ENCODE data around the gene CAVIN2.
"Not testable (repeated sequence)": the region's sequence is repeated elsewhere in the genome, so short reads cannot be mapped to it uniquely, and the experiment has no call there.

The CAVIN2 gene

DNA sequence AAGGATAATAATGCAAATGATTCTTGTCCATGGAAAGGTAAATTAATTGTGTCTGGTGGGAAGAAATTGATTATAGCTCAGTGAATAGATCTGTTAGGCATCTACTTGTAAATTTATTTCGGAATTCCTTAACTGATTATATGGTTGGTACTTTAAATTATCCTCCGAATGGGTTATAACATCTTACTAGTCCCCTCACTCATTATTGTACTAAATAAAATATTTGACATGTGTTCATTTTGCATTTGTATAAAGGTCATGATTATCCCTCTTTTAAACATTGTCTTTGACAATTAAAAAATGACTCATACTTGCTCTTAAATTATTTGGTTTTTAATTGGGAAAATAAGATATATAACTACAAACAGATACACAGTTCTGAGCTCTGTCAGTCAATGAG lies 47.4 kb downstream of the CAVIN2 start:
- no peaks in the 10 kb centered on the region for H3K36me3 ChIP-seq (ENCODE audit: control insufficient read depth in 2 of 2, insufficient read depth in 2 of 2, low read length in 2 of 2)
- no peaks in the 10 kb centered on the region for H3K27me3 ChIP-seq (ENCODE audit: control insufficient read depth in 1 of 2, insufficient read depth in 2 of 2, low read length in 2 of 2)
- H3K4me1 ChIP-seq (ENCODE audit: control insufficient read depth, insufficient read depth, low read length) = no peaks in the 10 kb centered on the region
- no peak overlapping the region for H3K9ac ChIP-seq (ENCODE audit: low read length in 2 of 2)
- no peak overlapping the region for H3K27ac ChIP-seq (ENCODE audit: low read length)
- no peaks in the 10 kb centered on the region for H3K9me3 ChIP-seq (ENCODE audit: control insufficient read depth in 2 of 2, low read length in 2 of 2)
- no peak overlapping the region for H3K4me3 ChIP-seq (ENCODE audit: low read length in 2 of 2)

GRCh38 chr2:191797942-191798876 lies 48.7 kb downstream of the CAVIN2 start:
- Histone ChIP-seq H3K4me3 (ENCODE audit: low read length in 2 of 2) (no peak overlapping the region), H3K27me3 (ENCODE audit: control insufficient read depth in 1 of 2, insufficient read depth in 2 of 2, low read length in 2 of 2) (no peaks in the 10 kb centered on the region), H3K9me3 (ENCODE audit: control insufficient read depth in 2 of 2, low read length in 2 of 2) (no peaks in the 10 kb centered on the region), H3K36me3 (ENCODE audit: control insufficient read depth in 2 of 2, insufficient read depth in 2 of 2, low read length in 2 of 2) (no peaks in the 10 kb centered on the region), H3K4me1 (ENCODE audit: control insufficient read depth, insufficient read depth, low read length) (no peaks in the 10 kb centered on the region), H3K9ac (ENCODE audit: low read length in 2 of 2) (no peak overlapping the region), H3K27ac (ENCODE audit: low read length) (no peak overlapping the region)

GRCh38 chr2:191797500-191797899 lies 49.4 kb downstream of the CAVIN2 start:
- Histone ChIP-seq H3K36me3 (ENCODE audit: control insufficient read depth in 2 of 2, insufficient read depth in 2 of 2, low read length in 2 of 2) (no peaks in the 10 kb centered on the region), H3K27me3 (ENCODE audit: control insufficient read depth in 1 of 2, insufficient read depth in 2 of 2, low read length in 2 of 2) (no peaks in the 10 kb centered on the region), H3K9me3 (ENCODE audit: control insufficient read depth in 2 of 2, low read length in 2 of 2) (no peaks in the 10 kb centered on the region), H3K27ac (ENCODE audit: low read length) (no peak overlapping the region), H3K9ac (ENCODE audit: low read length in 2 of 2) (no peak overlapping the region), H3K4me1 (ENCODE audit: control insufficient read depth, insufficient read depth, low read length) (no peaks in the 10 kb centered on the region), H3K4me3 (ENCODE audit: low read length in 2 of 2) (no peak overlapping the region)

GRCh38 chr2:191795715-191796114 lies 51.2 kb downstream of the CAVIN2 start:
- Histone ChIP-seq H3K4me1 (ENCODE audit: control insufficient read depth, insufficient read depth, low read length) (no peaks in the 10 kb centered on the region), H3K27me3 (ENCODE audit: control insufficient read depth in 1 of 2, insufficient read depth in 2 of 2, low read length in 2 of 2) (no peaks in the 10 kb centered on the region), H3K36me3 (ENCODE audit: control insufficient read depth in 2 of 2, insufficient read depth in 2 of 2, low read length in 2 of 2) (no peaks in the 10 kb centered on the region), H3K9me3 (ENCODE audit: control insufficient read depth in 2 of 2, low read length in 2 of 2) (no peaks in the 10 kb centered on the region), H3K27ac (ENCODE audit: low read length) (no peak overlapping the region), H3K4me3 (ENCODE audit: low read length in 2 of 2) (no peak overlapping the region), H3K9ac (ENCODE audit: low read length in 2 of 2) (no peak overlapping the region)

GRCh38 chr2:191791953-191792560 lies 54.8 kb downstream of the CAVIN2 start:
- no peaks in the 10 kb centered on the region for H3K27me3 ChIP-seq (ENCODE audit: control insufficient read depth in 1 of 2, insufficient read depth in 2 of 2, low read length in 2 of 2)
- H3K4me1 ChIP-seq (ENCODE audit: control insufficient read depth, insufficient read depth, low read length) = no peaks in the 10 kb centered on the region
- no peaks in the 10 kb centered on the region for H3K36me3 ChIP-seq (ENCODE audit: control insufficient read depth in 2 of 2, insufficient read depth in 2 of 2, low read length in 2 of 2)
- H3K9me3 ChIP-seq (ENCODE audit: control insufficient read depth in 2 of 2, low read length in 2 of 2) = no peaks in the 10 kb centered on the region
- no peak overlapping the region for H3K4me3 ChIP-seq (ENCODE audit: low read length in 2 of 2)
- H3K9ac ChIP-seq (ENCODE audit: low read length in 2 of 2) = no peak overlapping the region
- no peak overlapping the region for H3K27ac ChIP-seq (ENCODE audit: low read length)

DNA sequence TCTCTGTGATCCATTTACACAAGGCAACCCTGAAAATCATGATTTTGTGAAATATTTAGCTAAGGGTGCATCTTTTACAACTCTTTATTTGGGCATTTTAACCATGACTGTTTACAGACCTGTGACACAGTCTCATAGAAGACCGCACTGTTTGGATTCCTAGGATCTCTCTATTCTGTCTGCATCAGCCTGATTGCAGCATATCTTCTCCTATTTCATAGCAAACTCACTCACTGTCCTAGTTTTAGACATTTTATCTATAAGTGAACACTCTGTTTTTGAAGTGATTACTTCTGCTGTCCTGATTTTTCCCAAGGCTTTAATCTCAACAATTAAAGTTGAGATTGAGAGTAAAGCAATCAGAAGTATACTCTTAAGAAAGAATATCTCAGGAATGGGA lies 56.2 kb downstream of the CAVIN2 start:
- Histone ChIP-seq H3K4me1 (ENCODE audit: control insufficient read depth, insufficient read depth, low read length) (no peaks in the 10 kb centered on the region), H3K27me3 (ENCODE audit: control insufficient read depth in 1 of 2, insufficient read depth in 2 of 2, low read length in 2 of 2) (no peaks in the 10 kb centered on the region), H3K36me3 (ENCODE audit: control insufficient read depth in 2 of 2, insufficient read depth in 2 of 2, low read length in 2 of 2) (no peaks in the 10 kb centered on the region), H3K27ac (ENCODE audit: low read length) (no peak overlapping the region), H3K4me3 (ENCODE audit: low read length in 2 of 2) (no peak overlapping the region), H3K9me3 (ENCODE audit: control insufficient read depth in 2 of 2, low read length in 2 of 2) (no peaks in the 10 kb centered on the region), H3K9ac (ENCODE audit: low read length in 2 of 2) (no peak overlapping the region)

GRCh38 chr2:191789796-191790195 lies 57.1 kb downstream of the CAVIN2 start:
- no peak overlapping the region for H3K27ac ChIP-seq (ENCODE audit: low read length)
- H3K4me1 ChIP-seq (ENCODE audit: control insufficient read depth, insufficient read depth, low read length) = no peaks in the 10 kb centered on the region
- no peaks in the 10 kb centered on the region for H3K9me3 ChIP-seq (ENCODE audit: control insufficient read depth in 2 of 2, low read length in 2 of 2)
- H3K36me3 ChIP-seq (ENCODE audit: control insufficient read depth in 2 of 2, insufficient read depth in 2 of 2, low read length in 2 of 2) = no peaks in the 10 kb centered on the region
- no peak overlapping the region for H3K4me3 ChIP-seq (ENCODE audit: low read length in 2 of 2)
- no peaks in the 10 kb centered on the region for H3K27me3 ChIP-seq (ENCODE audit: control insufficient read depth in 1 of 2, insufficient read depth in 2 of 2, low read length in 2 of 2)
- H3K9ac ChIP-seq (ENCODE audit: low read length in 2 of 2) = no peak overlapping the region

GRCh38 chr2:191786694-191787093 lies 60.2 kb downstream of the CAVIN2 start:
- H3K9me3 ChIP-seq (ENCODE audit: control insufficient read depth in 2 of 2, low read length in 2 of 2) = no peaks in the 10 kb centered on the region
- no peaks in the 10 kb centered on the region for H3K4me1 ChIP-seq (ENCODE audit: control insufficient read depth, insufficient read depth, low read length)
- H3K9ac ChIP-seq (ENCODE audit: low read length in 2 of 2) = no peak overlapping the region
- no peaks in the 10 kb centered on the region for H3K36me3 ChIP-seq (ENCODE audit: control insufficient read depth in 2 of 2, insufficient read depth in 2 of 2, low read length in 2 of 2)
- H3K27ac ChIP-seq (ENCODE audit: low read length) = no peak overlapping the region
- H3K27me3 ChIP-seq (ENCODE audit: control insufficient read depth in 1 of 2, insufficient read depth in 2 of 2, low read length in 2 of 2) = no peaks in the 10 kb centered on the region
- no peak overlapping the region for H3K4me3 ChIP-seq (ENCODE audit: low read length in 2 of 2)

DNA sequence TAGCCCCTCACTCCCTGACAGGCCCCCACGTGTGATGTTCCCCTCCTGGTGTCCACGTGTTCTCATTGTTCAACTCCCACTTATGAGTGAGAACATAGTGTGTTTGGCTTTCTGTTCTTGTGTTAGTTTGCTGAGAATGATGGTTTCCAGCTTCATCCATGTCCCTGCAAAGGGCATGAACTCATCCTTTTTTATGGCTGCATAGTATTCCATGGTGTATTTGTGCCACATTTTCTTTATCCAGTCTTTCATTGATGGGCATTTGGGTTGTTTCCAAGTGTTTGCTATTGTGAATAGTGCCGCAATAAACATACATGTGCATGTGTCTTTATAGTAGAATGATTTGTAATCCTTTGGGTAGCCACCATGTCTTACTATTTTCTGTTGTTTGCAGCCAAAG lies 61.2 kb downstream of the CAVIN2 start:
- H3K9ac ChIP-seq (ENCODE audit: low read length in 2 of 2); H3K36me3 ChIP-seq (ENCODE audit: control insufficient read depth in 2 of 2, insufficient read depth in 2 of 2, low read length in 2 of 2); H3K27ac ChIP-seq (ENCODE audit: low read length); H3K9me3 ChIP-seq (ENCODE audit: control insufficient read depth in 2 of 2, low read length in 2 of 2); H3K27me3 ChIP-seq (ENCODE audit: control insufficient read depth in 1 of 2, insufficient read depth in 2 of 2, low read length in 2 of 2); H3K4me3 ChIP-seq (ENCODE audit: low read length in 2 of 2); H3K4me1 ChIP-seq (ENCODE audit: control insufficient read depth, insufficient read depth, low read length): not testable (repeated sequence)

Measured in stomach smooth muscle (tissue), 2 donors.